Ascending aorta (tissue), 2 donors: Measurements from ENCODE around the gene ASIC5. TPM values are rescaled to one million over a fixed set of nuclear protein-coding genes. Genes with fewer than 3 reads are reported as not detected.

Source experiments
- DNase-seq, 2 donors: peaks; one replicate each; pipeline ENCODE4 v3.0.0-alpha.2; 2019; ENCODE audit warnings: low spot score in 2 of 2
- H3K27ac ChIP-seq, 2 donors: fragments of 200-600 bp; sonication (generic); one replicate each; pipeline ENCODE4 v1.5.1; 2016 to 2017; ENCODE audit warnings: mild to moderate bottlenecking in 1 of 2
- H3K27me3 ChIP-seq: fragments of 200-600 bp; sonication (generic); one replicate; pipeline ENCODE4 v1.5.1; 2017
- H3K36me3 ChIP-seq, 2 donors: fragments of 200-600 bp; sonication (generic); one replicate each; pipeline ENCODE4 v1.5.1; 2016
- H3K4me1 ChIP-seq, 2 donors: fragments of 200-600 bp; sonication (generic); one replicate each; pipeline ENCODE4 v1.5.1; 2016 to 2017; ENCODE audit warnings: mild to moderate bottlenecking in 1 of 2
- H3K4me3 ChIP-seq, 2 donors: fragments of 200-600 bp; sonication (generic); one replicate each; pipeline ENCODE4 v1.5.1; 2016 to 2017; ENCODE audit warnings: mild to moderate bottlenecking in 1 of 2
- H3K9me3 ChIP-seq, 2 donors: fragments of 200-600 bp; sonication (generic); one replicate each; pipeline ENCODE4 v1.5.1; 2016
- CTCF ChIP-seq, 3 experiments: fragments of 200-600 bp in 2 of 3; fragments of 450-650 bp in 1 of 3; sonication (generic) in 2 of 3; IDR thresholded peaks; one replicate each; pipeline ENCODE4 v1.5.1; 2016 to 2019; ENCODE audit warnings: antibody characterized with exemption in 3 of 3, mild to moderate bottlenecking in 1 of 3, moderate library complexity in 1 of 3
- intact Hi-C: fragments of 100-400 bp; cut with DNase I; formaldehyde crosslinking; loops from one replicate; pipeline ENCODE4 v1.15.1; 2023
- total RNA-seq: library from RNA; depleted of rRNA; stranded (reverse); fragments of >200 nt; gene quantifications from one replicate; pipeline ENCODE4 v1.1.0, GENCODE V29; 2016

The ASIC5 gene
- total RNA-seq, 1 donor from 2014 or later: not detected

GRCh38 chr4:155807021-155807420 lies 59.1 kb downstream of the ASIC5 start:
- Histone ChIP-seq H3K27me3 (no peaks in the 10 kb centered on the region), H3K4me3 (no peak overlapping the region), H3K27ac (no peak overlapping the region), H3K4me1 (peaks cover 0 to 8% of the 10 kb centered on the region in 2 donors), H3K9me3 (no peaks in the 10 kb centered on the region), H3K36me3 (no peaks in the 10 kb centered on the region)
- intact Hi-C loops: loop anchor here (2.0 kb wide), 1 partner anchor 146 kb away; the partner anchor contains the start of gene CTSO
- TF ChIP-seq CTCF (IDR thresholded peaks at IDR 0.05): no peak
- no peak for DNase-seq

GRCh38 chr4:155805016-155805415 lies 61.1 kb downstream of the ASIC5 start:
- H3K27me3 ChIP-seq: no peaks in the 10 kb centered on the region
- no peak overlapping the region for H3K4me3 ChIP-seq
- DNase-seq: no peak
- intact Hi-C loops: no loop called here
- H3K36me3 ChIP-seq: no peaks in the 10 kb centered on the region
- peaks cover 0 to 11% of the 10 kb centered on the region in 2 donors for H3K4me1 ChIP-seq
- TF ChIP-seq CTCF (IDR thresholded peaks at IDR 0.05): no peak
- H3K9me3 ChIP-seq: no peaks in the 10 kb centered on the region
- peak overlapping the region; percentile 62 to 86 for H3K27ac ChIP-seq

GRCh38 chr4:155802190-155802959 lies 63.7 kb downstream of the ASIC5 start:
- Histone ChIP-seq H3K9me3 (no peaks in the 10 kb centered on the region), H3K4me3 (no peak overlapping the region), H3K36me3 (no peaks in the 10 kb centered on the region), H3K4me1 (peaks cover 0 to 15% of the 10 kb centered on the region in 2 donors), H3K27me3 (no peaks in the 10 kb centered on the region), H3K27ac (peak overlapping the region in 1 of 2 donors; percentile 56)
- DNase-seq: no peak
- no peak for TF ChIP-seq CTCF (IDR thresholded peaks at IDR 0.05)
- intact Hi-C loops: no loop called here

- H3K9me3 ChIP-seq: no peaks in the 10 kb centered on the region
- no peaks in the 10 kb centered on the region for H3K27me3 ChIP-seq
- no peak for DNase-seq
- TF ChIP-seq CTCF (IDR thresholded peaks at IDR 0.05): no peak
- H3K27ac ChIP-seq: peak overlapping the region; percentile 14 to 52
- H3K4me1 ChIP-seq: peaks cover 0 to 14% of the 10 kb centered on the region in 2 donors
- intact Hi-C loops: no loop called here
- H3K36me3 ChIP-seq: no peaks in the 10 kb centered on the region
- H3K4me3 ChIP-seq: no peak overlapping the region
Observed at GRCh38 chr4:155800685-155801343, 65.3 kb downstream of the ASIC5 start.

GRCh38 chr4:155799794-155800123 lies 66.3 kb downstream of the ASIC5 start:
- Histone ChIP-seq H3K36me3 (no peaks in the 10 kb centered on the region), H3K9me3 (no peaks in the 10 kb centered on the region), H3K27ac (peak overlapping the region; percentile 52 to 75), H3K4me1 (peaks cover 0 to 7% of the 10 kb centered on the region in 2 donors), H3K27me3 (no peaks in the 10 kb centered on the region), H3K4me3 (no peak overlapping the region)
- intact Hi-C loops: loop anchor here (2.0 kb wide), 1 partner anchor 41 kb away; the partner anchor contains the start of gene GUCY1B1
- TF ChIP-seq CTCF (IDR thresholded peaks at IDR 0.05): no peak
- no peak for DNase-seq
